Measurements from ENCODE around the gene FAM234A. TPM values are rescaled to one million over a fixed set of nuclear protein-coding genes. Genes with fewer than 3 reads are reported as not detected.
"Not testable (repeated sequence)": the region's sequence is repeated elsewhere in the genome, so short reads cannot be mapped to it uniquely, and the experiment has no call there.

FAM234A gene
- total RNA-seq, 1 donor from 2014 or later: 54.3 TPM

GRCh38 chr16:265002-265529, 30.4 kb downstream of the FAM234A start:
- DNase-seq (ENCODE audit: low read depth, low spot score): no peak

- DNase-seq (ENCODE audit: low read depth, low spot score): no peak
These were observed 31.1 kb downstream of the FAM234A start for GRCh38 chr16:265711-266110.

- no peak for DNase-seq (ENCODE audit: low read depth, low spot score)
These were observed 31.9 kb downstream of the FAM234A start for GRCh38 chr16:266258-267164.

- not testable (repeated sequence) for DNase-seq (ENCODE audit: low read depth, low spot score)
These were observed 32.9 kb downstream of the FAM234A start for GRCh38 chr16:267562-267961.

- no peak for DNase-seq (ENCODE audit: low read depth, low spot score)
These were observed 33.8 kb downstream of the FAM234A start for GRCh38 chr16:268141-269053.

GRCh38 chr16:269061-269796, 34.6 kb downstream of the FAM234A start:
- DNase-seq (ENCODE audit: low read depth, low spot score): no peak

- DNase-seq (ENCODE audit: low read depth, low spot score): no peak
These were observed 36.0 kb downstream of the FAM234A start for GRCh38 chr16:270381-271255.

- no peak for DNase-seq (ENCODE audit: low read depth, low spot score)
These were observed 38.3 kb downstream of the FAM234A start for GRCh38 chr16:272633-273546.

- DNase-seq (ENCODE audit: low read depth, low spot score): no peak
These were observed 39.2 kb downstream of the FAM234A start for GRCh38 chr16:273547-274421.

GRCh38 chr16:275041-275641, 40.5 kb downstream of the FAM234A start:
- DNase-seq (ENCODE audit: low read depth, low spot score): no peak

GRCh38 chr16:275786-276232, 41.2 kb downstream of the FAM234A start, which contains the start of gene RGS11:
TSS of gene RGS11 (minus strand) at chr16:275944. CDS start at chr16:275911, 33 bp downstream.
- DNase-seq (ENCODE audit: low read depth, low spot score): no peak

- no peak for DNase-seq (ENCODE audit: low read depth, low spot score)
These were observed 41.9 kb downstream of the FAM234A start for GRCh38 chr16:276426-277077.

- DNase-seq (ENCODE audit: low read depth, low spot score): no peak
These were observed 44.3 kb downstream of the FAM234A start for GRCh38 chr16:278863-279366.

GRCh38 chr16:279531-279930, 44.9 kb downstream of the FAM234A start:
- DNase-seq (ENCODE audit: low read depth, low spot score): no peak

GRCh38 chr16:280005-280460, 45.4 kb downstream of the FAM234A start:
- DNase-seq (ENCODE audit: low read depth, low spot score): no peak

- DNase-seq (ENCODE audit: low read depth, low spot score): no peak
These were observed 45.9 kb downstream of the FAM234A start, which contains the start of gene ARHGDIG for GRCh38 chr16:280552-280951. TSS of gene ARHGDIG (plus strand) at chr16:280591. CDS start at chr16:280681, 90 bp downstream.
